ENCODE measurements around the gene RHBDD3.
A peak's percentile ranks its signal among the peaks of the same experiment; 100 is the strongest.

Gene RHBDD3

GRCh38 chr22:29292379-29292778 is 24.6 kb upstream of the RHBDD3 start:
- DNase-seq = no peak
- H3K36me3 ChIP-seq (ENCODE audit: control insufficient read depth, insufficient read depth, low read length) = peaks cover 31% of the 10 kb centered on the region
- H3K79me1 ChIP-seq (ENCODE audit: low read length) = peaks cover 19% of the 10 kb centered on the region
- H2AK5ac ChIP-seq (ENCODE audit: low read length) = no peak overlapping the region
- H3K27ac ChIP-seq (ENCODE audit: low read depth, low read length) = no peak overlapping the region
- H2BK120ac ChIP-seq (ENCODE audit: low read depth, low read length) = no peak overlapping the region
- no peak overlapping the region for H4K5ac ChIP-seq (ENCODE audit: low read length)
- H3K9ac ChIP-seq (ENCODE audit: low read length) = no peak overlapping the region
- H3K4me1 ChIP-seq (ENCODE audit: control insufficient read depth, low read depth, low read length) = no peaks in the 10 kb centered on the region
- no peaks in the 10 kb centered on the region for H3K27me3 ChIP-seq (ENCODE audit: insufficient read depth, low read length, poor library complexity)
- H3K79me2 ChIP-seq (ENCODE audit: control insufficient read depth, insufficient read depth, low read length) = peaks cover 18% of the 10 kb centered on the region
- no peak overlapping the region for H3K4me2 ChIP-seq (ENCODE audit: low read length)
- no peak overlapping the region for H3K18ac ChIP-seq (ENCODE audit: low read length)
- H2BK5ac ChIP-seq (ENCODE audit: low read length) = no peak overlapping the region
- no peak overlapping the region for H3K56ac ChIP-seq (ENCODE audit: low read length)
- no peak overlapping the region for H3K4ac ChIP-seq (ENCODE audit: low read depth, low read length)
- no peak overlapping the region for H3K4me3 ChIP-seq (ENCODE audit: low read length)
- H2BK15ac ChIP-seq (replicated peaks; ENCODE audit: low read depth) = no peak overlapping the region
- no peak overlapping the region for H3K23ac ChIP-seq (ENCODE audit: low read length)
- H4K8ac ChIP-seq (ENCODE audit: low read depth, low read length) = no peak overlapping the region

- Histone ChIP-seq H3K79me1 (ENCODE audit: low read length) (peaks cover 20% of the 10 kb centered on the region), H2BK120ac (ENCODE audit: low read depth, low read length) (no peak overlapping the region), H3K23ac (ENCODE audit: low read length) (no peak overlapping the region), H2BK15ac (replicated peaks; ENCODE audit: low read depth) (no peak overlapping the region), H4K8ac (ENCODE audit: low read depth, low read length) (no peak overlapping the region), H3K18ac (ENCODE audit: low read length) (no peak overlapping the region), H3K4me2 (ENCODE audit: low read length) (no peak overlapping the region), H3K4me3 (ENCODE audit: low read length) (no peak overlapping the region), H3K4ac (ENCODE audit: low read depth, low read length) (no peak overlapping the region), H3K4me1 (ENCODE audit: control insufficient read depth, low read depth, low read length) (no peaks in the 10 kb centered on the region), H3K79me2 (ENCODE audit: control insufficient read depth, insufficient read depth, low read length) (peaks cover 21% of the 10 kb centered on the region), H3K9ac (ENCODE audit: low read length) (no peak overlapping the region), H3K56ac (ENCODE audit: low read length) (no peak overlapping the region), H3K27me3 (ENCODE audit: insufficient read depth, low read length, poor library complexity) (no peaks in the 10 kb centered on the region), H4K5ac (ENCODE audit: low read length) (no peak overlapping the region), H2AK5ac (ENCODE audit: low read length) (no peak overlapping the region), H3K36me3 (ENCODE audit: control insufficient read depth, insufficient read depth, low read length) (peaks cover 25% of the 10 kb centered on the region), H3K27ac (ENCODE audit: low read depth, low read length) (no peak overlapping the region), H2BK5ac (ENCODE audit: low read length) (no peak overlapping the region)
- peak; percentile 48 for DNase-seq
- WGBS (ENCODE audit: extremely low coverage, insufficient coverage, low lambda C conversion rate) = no CpG with 5 or more reads among the region's 7 CpGs
Observed at GRCh38 chr22:29291215-29291614, 23.4 kb upstream of the RHBDD3 start.

- Histone ChIP-seq H3K4me1 (ENCODE audit: control insufficient read depth, low read depth, low read length) (no peaks in the 10 kb centered on the region), H3K79me1 (ENCODE audit: low read length) (peaks cover 15% of the 10 kb centered on the region), H3K27me3 (ENCODE audit: insufficient read depth, low read length, poor library complexity) (no peaks in the 10 kb centered on the region), H4K5ac (ENCODE audit: low read length) (no peak overlapping the region), H3K23ac (ENCODE audit: low read length) (no peak overlapping the region), H2BK5ac (ENCODE audit: low read length) (no peak overlapping the region), H3K36me3 (ENCODE audit: control insufficient read depth, insufficient read depth, low read length) (peaks cover 19% of the 10 kb centered on the region), H3K18ac (ENCODE audit: low read length) (no peak overlapping the region), H4K8ac (ENCODE audit: low read depth, low read length) (no peak overlapping the region), H3K56ac (ENCODE audit: low read length) (no peak overlapping the region), H3K9ac (ENCODE audit: low read length) (no peak overlapping the region), H2BK120ac (ENCODE audit: low read depth, low read length) (no peak overlapping the region), H3K4ac (ENCODE audit: low read depth, low read length) (no peak overlapping the region), H2BK15ac (replicated peaks; ENCODE audit: low read depth) (no peak overlapping the region), H3K4me2 (ENCODE audit: low read length) (no peak overlapping the region), H2AK5ac (ENCODE audit: low read length) (no peak overlapping the region), H3K27ac (ENCODE audit: low read depth, low read length) (no peak overlapping the region), H3K4me3 (ENCODE audit: low read length) (no peak overlapping the region), H3K79me2 (ENCODE audit: control insufficient read depth, insufficient read depth, low read length) (peaks cover 23% of the 10 kb centered on the region)
- no peak for DNase-seq
- no CpG with 5 or more reads among the region's 5 CpGs for WGBS (ENCODE audit: extremely low coverage, insufficient coverage, low lambda C conversion rate)
Observed at GRCh38 chr22:29290061-29290460, 22.3 kb upstream of the RHBDD3 start.

- H3K56ac ChIP-seq (ENCODE audit: low read length) = no peak overlapping the region
- H4K8ac ChIP-seq (ENCODE audit: low read depth, low read length) = no peak overlapping the region
- no peak overlapping the region for H3K4me3 ChIP-seq (ENCODE audit: low read length)
- peaks cover 29% of the 10 kb centered on the region for H3K79me2 ChIP-seq (ENCODE audit: control insufficient read depth, insufficient read depth, low read length)
- no peaks in the 10 kb centered on the region for H3K4me1 ChIP-seq (ENCODE audit: control insufficient read depth, low read depth, low read length)
- H3K4ac ChIP-seq (ENCODE audit: low read depth, low read length) = no peak overlapping the region
- H2BK5ac ChIP-seq (ENCODE audit: low read length) = no peak overlapping the region
- H3K27me3 ChIP-seq (ENCODE audit: insufficient read depth, low read length, poor library complexity) = no peaks in the 10 kb centered on the region
- H3K9ac ChIP-seq (ENCODE audit: low read length) = no peak overlapping the region
- H3K79me1 ChIP-seq (ENCODE audit: low read length) = peaks cover 21% of the 10 kb centered on the region
- H3K23ac ChIP-seq (ENCODE audit: low read length) = no peak overlapping the region
- no peak overlapping the region for H2BK15ac ChIP-seq (replicated peaks; ENCODE audit: low read depth)
- H3K18ac ChIP-seq (ENCODE audit: low read length) = no peak overlapping the region
- peaks cover 24% of the 10 kb centered on the region for H3K36me3 ChIP-seq (ENCODE audit: control insufficient read depth, insufficient read depth, low read length)
- H4K5ac ChIP-seq (ENCODE audit: low read length) = no peak overlapping the region
- H2AK5ac ChIP-seq (ENCODE audit: low read length) = no peak overlapping the region
- no peak for DNase-seq
- H3K4me2 ChIP-seq (ENCODE audit: low read length) = no peak overlapping the region
- no peak overlapping the region for H3K27ac ChIP-seq (ENCODE audit: low read depth, low read length)
- WGBS (ENCODE audit: extremely low coverage, insufficient coverage, low lambda C conversion rate) = no CpG with 5 or more reads among the region's 2 CpGs
- H2BK120ac ChIP-seq (ENCODE audit: low read depth, low read length) = no peak overlapping the region
Observed at GRCh38 chr22:29288837-29289236, 21.1 kb upstream of the RHBDD3 start.

- Histone ChIP-seq H4K8ac (ENCODE audit: low read depth, low read length) (no peak overlapping the region), H3K27me3 (ENCODE audit: insufficient read depth, low read length, poor library complexity) (no peaks in the 10 kb centered on the region), H2BK15ac (replicated peaks; ENCODE audit: low read depth) (no peak overlapping the region), H3K27ac (ENCODE audit: low read depth, low read length) (no peak overlapping the region), H3K4me2 (ENCODE audit: low read length) (no peak overlapping the region), H3K4me1 (ENCODE audit: control insufficient read depth, low read depth, low read length) (no peaks in the 10 kb centered on the region), H2BK120ac (ENCODE audit: low read depth, low read length) (no peak overlapping the region), H3K23ac (ENCODE audit: low read length) (no peak overlapping the region), H4K5ac (ENCODE audit: low read length) (no peak overlapping the region), H2AK5ac (ENCODE audit: low read length) (no peak overlapping the region), H3K36me3 (ENCODE audit: control insufficient read depth, insufficient read depth, low read length) (peaks cover 32% of the 10 kb centered on the region), H3K4ac (ENCODE audit: low read depth, low read length) (no peak overlapping the region), H3K56ac (ENCODE audit: low read length) (no peak overlapping the region), H3K79me2 (ENCODE audit: control insufficient read depth, insufficient read depth, low read length) (peaks cover 37% of the 10 kb centered on the region), H3K9ac (ENCODE audit: low read length) (no peak overlapping the region), H2BK5ac (ENCODE audit: low read length) (no peak overlapping the region), H3K4me3 (ENCODE audit: low read length) (no peak overlapping the region), H3K79me1 (ENCODE audit: low read length) (peaks cover 17% of the 10 kb centered on the region), H3K18ac (ENCODE audit: low read length) (no peak overlapping the region)
- WGBS (ENCODE audit: extremely low coverage, insufficient coverage, low lambda C conversion rate) = no CpG with 5 or more reads among the region's 3 CpGs
- DNase-seq = no peak
Observed at GRCh38 chr22:29284196-29284595, 16.4 kb upstream of the RHBDD3 start.

- no peak overlapping the region for H3K4ac ChIP-seq (ENCODE audit: low read depth, low read length)
- no peak overlapping the region for H3K4me2 ChIP-seq (ENCODE audit: low read length)
- H2BK120ac ChIP-seq (ENCODE audit: low read depth, low read length) = no peak overlapping the region
- no peak overlapping the region for H2BK5ac ChIP-seq (ENCODE audit: low read length)
- no peak overlapping the region for H3K4me3 ChIP-seq (ENCODE audit: low read length)
- DNase-seq = no peak
- H4K8ac ChIP-seq (ENCODE audit: low read depth, low read length) = no peak overlapping the region
- H3K23ac ChIP-seq (ENCODE audit: low read length) = no peak overlapping the region
- no peak overlapping the region for H3K56ac ChIP-seq (ENCODE audit: low read length)
- H3K27ac ChIP-seq (ENCODE audit: low read depth, low read length) = no peak overlapping the region
- H2BK15ac ChIP-seq (replicated peaks; ENCODE audit: low read depth) = no peak overlapping the region
- peaks cover 58% of the 10 kb centered on the region for H3K79me2 ChIP-seq (ENCODE audit: control insufficient read depth, insufficient read depth, low read length)
- peaks cover 21% of the 10 kb centered on the region for H3K36me3 ChIP-seq (ENCODE audit: control insufficient read depth, insufficient read depth, low read length)
- H3K9ac ChIP-seq (ENCODE audit: low read length) = no peak overlapping the region
- no peak overlapping the region for H2AK5ac ChIP-seq (ENCODE audit: low read length)
- H3K4me1 ChIP-seq (ENCODE audit: control insufficient read depth, low read depth, low read length) = no peaks in the 10 kb centered on the region
- H3K27me3 ChIP-seq (ENCODE audit: insufficient read depth, low read length, poor library complexity) = no peaks in the 10 kb centered on the region
- H4K5ac ChIP-seq (ENCODE audit: low read length) = no peak overlapping the region
- H3K18ac ChIP-seq (ENCODE audit: low read length) = no peak overlapping the region
- H3K79me1 ChIP-seq (ENCODE audit: low read length) = peaks cover 9% of the 10 kb centered on the region
- WGBS (ENCODE audit: extremely low coverage, insufficient coverage, low lambda C conversion rate) = no CpG with 5 or more reads among the region's 1 CpG
Observed at GRCh38 chr22:29277927-29278326, 10.1 kb upstream of the RHBDD3 start.

Data from mesendoderm (in vitro differentiated cells).